Stimulated activated CD4-positive, alpha-beta T cell treated with anti-CD3 and anti-CD28 coated beads, TNF-alpha, amount 100 ng/mL, for 48 hours (primary cell): ENCODE data around the gene LAMC2.
"Not testable (repeated sequence)": the region's sequence is repeated elsewhere in the genome, so short reads cannot be mapped to it uniquely, and the experiment has no call there.

Source experiments
- DNase-seq, 3 donors: peaks; one replicate each; pipeline ENCODE4 v3.0.0-alpha.2; 2020; ENCODE audit warnings: low read depth in 3 of 3

Gene LAMC2

GRCh38 chr1:183238071-183238470 lies 52.0 kb downstream of the LAMC2 start:
- DNase-seq: no peak

- no peak for DNase-seq
These were observed 53.2 kb downstream of the LAMC2 start for GRCh38 chr1:183239220-183239742.

GRCh38 chr1:183239793-183240525 lies 53.9 kb downstream of the LAMC2 start:
- no peak for DNase-seq

GRCh38 chr1:183240526-183240825 lies 54.4 kb downstream of the LAMC2 start:
- DNase-seq: no peak

- DNase-seq: not testable (repeated sequence)
These were observed 54.8 kb downstream of the LAMC2 start for GRCh38 chr1:183240853-183241252.

- no peak for DNase-seq
These were observed 55.4 kb downstream of the LAMC2 start for GRCh38 chr1:183241471-183241870.

- DNase-seq: no peak
These were observed 56.5 kb downstream of the LAMC2 start for GRCh38 chr1:183242556-183242955.

GRCh38 chr1:183243161-183244050 lies 57.3 kb downstream of the LAMC2 start:
- no peak for DNase-seq

GRCh38 chr1:183244466-183244865 lies 58.4 kb downstream of the LAMC2 start:
- no peak for DNase-seq

GRCh38 chr1:183245357-183245756 lies 59.3 kb downstream of the LAMC2 start:
- DNase-seq: no peak

GRCh38 chr1:183246436-183246835 lies 60.4 kb downstream of the LAMC2 start:
- no peak for DNase-seq

GRCh38 chr1:183247066-183247465 lies 61.0 kb downstream of the LAMC2 start:
- no peak for DNase-seq

- DNase-seq: no peak
These were observed 61.4 kb downstream of the LAMC2 start for GRCh38 chr1:183247484-183247883.

- no peak for DNase-seq
These were observed 61.9 kb downstream of the LAMC2 start for GRCh38 chr1:183247931-183248330.

GRCh38 chr1:183248989-183249691 lies 63.1 kb downstream of the LAMC2 start:
- no peak for DNase-seq

- DNase-seq: no peak
These were observed 63.9 kb downstream of the LAMC2 start for GRCh38 chr1:183249941-183250452.

- no peak for DNase-seq
These were observed 65.3 kb downstream of the LAMC2 start for GRCh38 chr1:183251101-183251958.

GRCh38 chr1:183251959-183252450 lies 65.9 kb downstream of the LAMC2 start:
- DNase-seq: no peak

GRCh38 chr1:183255073-183255472 lies 69.0 kb downstream of the LAMC2 start:
- DNase-seq: no peak

GRCh38 chr1:183259924-183260323 lies 73.9 kb downstream of the LAMC2 start:
- no peak for DNase-seq

GRCh38 chr1:183262628-183263200 lies 76.7 kb downstream of the LAMC2 start:
- DNase-seq: no peak
